Stimulated activated CD8-positive, alpha-beta memory T cell treated with anti-CD3 and anti-CD28 coated beads, Interleukin-4, amount 100 ng/mL, for 24 hours (primary cell): ENCODE results near the gene SETMAR.
"Not testable (repeated sequence)": the region's sequence is repeated elsewhere in the genome, so short reads cannot be mapped to it uniquely, and the experiment has no call there.

Experiments used
- DNase-seq: peaks from one replicate; pipeline ENCODE4 v3.0.0-alpha.2; 2020; ENCODE audit warnings: low read depth

The SETMAR gene

GRCh38 chr3:4303187-4304123 lies at the start of gene SETMAR:
SETMAR (plus strand) TSS chr3:4303369; CDS start chr3:4303371, 2 bp downstream.
- peak; percentile 72 for DNase-seq

- DNase-seq: no peak
Measured at GRCh38 chr3:4261406-4261805, 41.8 kb upstream of the SETMAR start.

GRCh38 chr3:4264040-4264439 lies 39.1 kb upstream of the SETMAR start:
- no peak for DNase-seq

- DNase-seq: no peak
Measured at GRCh38 chr3:4270720-4271119, 32.4 kb upstream of the SETMAR start.

- DNase-seq: no peak
Measured at GRCh38 chr3:4271834-4272233, 31.3 kb upstream of the SETMAR start.

- DNase-seq: no peak
Measured at GRCh38 chr3:4279516-4280105, 23.6 kb upstream of the SETMAR start.

GRCh38 chr3:4281991-4282390 lies 21.2 kb upstream of the SETMAR start:
- DNase-seq: no peak

- no peak for DNase-seq
Measured at GRCh38 chr3:4284865-4285264, 18.3 kb upstream of the SETMAR start.

GRCh38 chr3:4289044-4289443 lies 14.1 kb upstream of the SETMAR start:
- DNase-seq: no peak

GRCh38 chr3:4290272-4290893 lies 12.8 kb upstream of the SETMAR start:
- DNase-seq: no peak

GRCh38 chr3:4292301-4292700 lies 10.9 kb upstream of the SETMAR start:
- DNase-seq: no peak

- DNase-seq: no peak
Measured at GRCh38 chr3:4294616-4295327, 8.4 kb upstream of the SETMAR start.

- not testable (repeated sequence) for DNase-seq
Measured at GRCh38 chr3:4296454-4296853, 6.7 kb upstream of the SETMAR start.

GRCh38 chr3:4297486-4297885 lies 5.7 kb upstream of the SETMAR start:
- no peak for DNase-seq

GRCh38 chr3:4302747-4303146 lies 422 bp upstream of the SETMAR start:
- no peak for DNase-seq

- not testable (repeated sequence) for DNase-seq
Measured at GRCh38 chr3:4305210-4305609, 2.0 kb downstream of the SETMAR start.

- no peak for DNase-seq
Measured at GRCh38 chr3:4306091-4306490, 2.9 kb downstream of the SETMAR start.

GRCh38 chr3:4306860-4307259 lies 3.7 kb downstream of the SETMAR start:
- DNase-seq: no peak

- no peak for DNase-seq
Measured at GRCh38 chr3:4309491-4310128, 6.4 kb downstream of the SETMAR start.

- no peak for DNase-seq
Measured at GRCh38 chr3:4310971-4311370, 7.8 kb downstream of the SETMAR start.

GRCh38 chr3:4311496-4311895 lies 8.3 kb downstream of the SETMAR start:
- no peak for DNase-seq
